ENCODE data around the gene MYH16.

Gene MYH16

GRCh38 chr7:99292127-99292526 is 19.5 kb downstream of the MYH16 start:
- H3K27ac Mint-ChIP-seq: no peak overlapping the region
- TF ChIP-seq CTCF (IDR thresholded peaks at IDR 0.05; ENCODE audit: unreplicated experiment in 3 of 3): no peak
- no peak overlapping the region for H3K4me3 Mint-ChIP-seq
- no peaks in the 10 kb centered on the region for H3K9me3 Mint-ChIP-seq
- H3K36me3 Mint-ChIP-seq (ENCODE audit: low read depth): no peaks in the 10 kb centered on the region
- no peaks in the 10 kb centered on the region for H3K4me1 Mint-ChIP-seq
- no peaks in the 10 kb centered on the region for H3K27me3 Mint-ChIP-seq (ENCODE audit: low read depth)

GRCh38 chr7:99293167-99293566 is 20.5 kb downstream of the MYH16 start:
- H3K4me3 Mint-ChIP-seq: no peak overlapping the region
- no peaks in the 10 kb centered on the region for H3K27me3 Mint-ChIP-seq (ENCODE audit: low read depth)
- H3K27ac Mint-ChIP-seq: no peak overlapping the region
- H3K4me1 Mint-ChIP-seq: no peaks in the 10 kb centered on the region
- H3K9me3 Mint-ChIP-seq: no peaks in the 10 kb centered on the region
- no peak for TF ChIP-seq CTCF (IDR thresholded peaks at IDR 0.05; ENCODE audit: unreplicated experiment in 3 of 3)
- H3K36me3 Mint-ChIP-seq (ENCODE audit: low read depth): no peaks in the 10 kb centered on the region

- H3K27ac Mint-ChIP-seq: no peak overlapping the region
- no peaks in the 10 kb centered on the region for H3K27me3 Mint-ChIP-seq (ENCODE audit: low read depth)
- no peaks in the 10 kb centered on the region for H3K36me3 Mint-ChIP-seq (ENCODE audit: low read depth)
- no peak for TF ChIP-seq CTCF (IDR thresholded peaks at IDR 0.05; ENCODE audit: unreplicated experiment in 3 of 3)
- no peak overlapping the region for H3K4me3 Mint-ChIP-seq
- H3K9me3 Mint-ChIP-seq: no peaks in the 10 kb centered on the region
- H3K4me1 Mint-ChIP-seq: no peaks in the 10 kb centered on the region
Observed at GRCh38 chr7:99293650-99294049, 21.0 kb downstream of the MYH16 start.

- no peaks in the 10 kb centered on the region for H3K9me3 Mint-ChIP-seq
- no peak overlapping the region for H3K4me3 Mint-ChIP-seq
- no peak overlapping the region for H3K27ac Mint-ChIP-seq
- H3K4me1 Mint-ChIP-seq: no peaks in the 10 kb centered on the region
- TF ChIP-seq CTCF (IDR thresholded peaks at IDR 0.05; ENCODE audit: unreplicated experiment in 3 of 3): no peak
- H3K36me3 Mint-ChIP-seq (ENCODE audit: low read depth): no peaks in the 10 kb centered on the region
- H3K27me3 Mint-ChIP-seq (ENCODE audit: low read depth): no peaks in the 10 kb centered on the region
Observed at GRCh38 chr7:99296471-99296870, 23.8 kb downstream of the MYH16 start.

GRCh38 chr7:99301496-99301895 is 28.9 kb downstream of the MYH16 start:
- no peak for TF ChIP-seq CTCF (IDR thresholded peaks at IDR 0.05; ENCODE audit: unreplicated experiment in 3 of 3)
- no peak overlapping the region for H3K4me3 Mint-ChIP-seq
- H3K36me3 Mint-ChIP-seq (ENCODE audit: low read depth): no peaks in the 10 kb centered on the region
- no peaks in the 10 kb centered on the region for H3K27me3 Mint-ChIP-seq (ENCODE audit: low read depth)
- H3K27ac Mint-ChIP-seq: no peak overlapping the region
- no peaks in the 10 kb centered on the region for H3K9me3 Mint-ChIP-seq
- H3K4me1 Mint-ChIP-seq: no peaks in the 10 kb centered on the region

GRCh38 chr7:99305473-99306260 is 33.0 kb downstream of the MYH16 start:
- Mint-ChIP-seq H3K4me1 (no peaks in the 10 kb centered on the region), H3K27me3 (ENCODE audit: low read depth) (peaks cover 3% of the 10 kb centered on the region), H3K36me3 (ENCODE audit: low read depth) (peaks cover 3% of the 10 kb centered on the region), H3K4me3 (no peak overlapping the region), H3K9me3 (no peaks in the 10 kb centered on the region), H3K27ac (no peak overlapping the region)
- no peak for TF ChIP-seq CTCF (IDR thresholded peaks at IDR 0.05; ENCODE audit: unreplicated experiment in 3 of 3)

Data from nephron (organoid).